Activated B cell treated with CpG ODN at 0.5 μM for 24 hours (primary cell): ENCODE results near the gene URM1. TPM values are rescaled to one million over a fixed set of nuclear protein-coding genes. Genes with fewer than 3 reads are reported as not detected.
"Not testable (repeated sequence)": the region's sequence is repeated elsewhere in the genome, so short reads cannot be mapped to it uniquely, and the experiment has no call there.

Source experiments
- ATAC-seq: fragments of 200-7000 bp; cut with Tn5 transposase; one replicate; pipeline ENCODE4 v1.10.0; 2021; ENCODE audit warnings: low read depth, mild to moderate bottlenecking, moderate library complexity
- CTCF ChIA-PET: fragments of 350-600 bp; sonication (Branson Sonifier 250); formaldehyde crosslinking; loops from one replicate; lab custom pipeline; 2021; ENCODE audit warnings: antibody characterized with exemption; lab: Charles Lee
- POLR2A ChIA-PET: fragments of 350-600 bp; sonication (Branson Sonifier 250); formaldehyde crosslinking; loops from one replicate; lab custom pipeline; 2021; ENCODE audit warnings: antibody characterized with exemption; lab: Charles Lee
- DNase-seq: peaks from one replicate; pipeline ENCODE4 v3.0.0; 2022
- H3K27ac Mint-ChIP-seq: one replicate; pipeline ENCODE4 v1.8.0; 2020; ENCODE audit warnings: mixed read lengths
- H3K27me3 Mint-ChIP-seq: one replicate; pipeline ENCODE4 v1.8.0; 2021; ENCODE audit warnings: mixed read lengths
- H3K36me3 Mint-ChIP-seq: one replicate; pipeline ENCODE4 v1.8.0; 2021; ENCODE audit warnings: low read depth, mixed read lengths
- H3K4me1 Mint-ChIP-seq: one replicate; pipeline ENCODE4 v1.8.0; 2021; ENCODE audit warnings: mixed read lengths
- H3K4me3 Mint-ChIP-seq: one replicate; pipeline ENCODE4 v1.8.0; 2020; ENCODE audit warnings: mild to moderate bottlenecking, mixed read lengths
- H3K9me3 Mint-ChIP-seq: one replicate; pipeline ENCODE4 v1.8.0; 2020; ENCODE audit warnings: mixed read lengths
- intact Hi-C: fragments of 100-400 bp; cut with micrococcal nuclease; formaldehyde crosslinking; loops from one replicate; pipeline ENCODE4 v1.15.1; 2024
- total RNA-seq: library from RNA; stranded (reverse); gene quantifications from 2 replicates; pipeline ENCODE4 v1.2.3, GENCODE V29; 2022
- TF ChIP-seq, protein P1 (sequence below): fragments of 200-600 bp; IDR thresholded peaks from one replicate; pipeline ENCODE4 v1.8.0; 2022; ENCODE audit warnings: antibody characterized with exemption, mild to moderate bottlenecking

The URM1 gene
- total RNA-seq, 1 donor from 2014 or later = 55.8 TPM

DNA sequence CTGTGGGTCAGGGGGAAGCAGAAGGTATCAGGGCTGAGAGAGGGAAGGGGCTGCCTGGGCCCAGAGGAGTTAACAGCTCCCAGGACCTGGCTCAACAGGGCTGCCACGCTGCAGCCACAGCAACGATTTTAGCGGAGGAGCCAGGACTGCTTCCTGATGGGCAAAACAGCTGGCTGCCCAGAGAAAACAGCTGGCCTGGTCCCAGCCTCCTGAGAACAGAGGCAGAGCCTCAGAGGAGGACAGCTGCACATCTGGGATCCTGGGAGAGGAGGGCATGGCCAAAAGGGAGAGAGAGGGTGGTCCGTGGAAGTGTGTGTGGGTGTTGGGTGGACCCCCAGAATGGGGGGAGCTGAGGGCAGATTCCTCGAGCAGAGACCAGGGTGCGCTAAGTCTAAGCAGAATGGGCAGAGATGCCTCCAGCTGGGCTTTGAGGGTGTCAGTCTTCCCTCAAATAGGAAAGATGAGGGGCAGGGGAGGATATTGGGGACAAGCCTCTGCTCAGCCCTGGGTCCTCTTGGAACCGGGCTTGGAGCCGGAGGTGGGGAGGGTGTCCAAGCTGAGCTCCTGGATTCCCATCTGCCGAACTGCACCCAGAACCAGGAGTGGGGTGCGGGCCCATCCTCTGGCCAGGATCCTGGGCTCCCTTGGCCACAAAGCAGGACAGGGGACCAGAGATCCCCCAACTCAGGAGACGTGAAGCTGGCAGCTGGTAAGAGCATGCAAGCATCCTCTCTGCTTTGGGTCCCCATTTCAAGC is 40.4 kb downstream of the URM1 start:
- intact Hi-C loops = loop anchor here (1.0 to 5.0 kb wide), 2 partner anchors 49 to 114 kb away; no protein-coding TSS in a partner anchor

DNA sequence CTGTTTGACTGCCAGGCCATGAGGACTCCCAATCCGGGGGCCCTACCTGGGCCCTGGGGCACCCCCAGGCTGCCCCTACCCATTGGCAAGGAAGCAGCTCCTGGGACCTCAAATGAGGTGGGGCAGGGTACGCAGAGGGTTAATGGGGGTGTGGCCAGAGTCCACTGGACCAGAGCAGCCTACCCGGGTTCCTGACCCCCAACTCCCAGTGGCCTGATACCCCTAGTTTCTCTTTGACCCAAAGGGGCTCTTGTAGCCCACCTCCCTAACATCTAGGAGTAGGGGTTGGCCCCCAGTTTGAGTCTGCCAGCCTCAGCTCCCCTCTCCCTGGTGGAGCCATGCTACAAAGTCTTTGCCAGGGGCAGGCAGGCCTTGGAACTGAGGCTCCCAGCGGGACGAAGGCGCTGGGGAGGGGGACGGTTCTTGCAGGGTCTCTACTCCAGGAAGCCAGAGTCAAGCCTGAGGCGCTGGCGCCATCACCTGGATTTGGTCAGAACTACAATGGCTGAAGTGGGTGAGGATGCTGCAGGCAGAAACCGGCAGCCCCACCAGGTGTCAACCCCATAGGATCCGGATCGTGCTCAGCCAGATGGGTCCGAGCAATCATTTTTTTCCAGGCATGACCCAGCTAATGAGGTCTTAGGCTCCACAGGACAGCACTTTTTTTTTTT is 41.1 kb downstream of the URM1 start:
- CTCF ChIA-PET = interaction anchor here (1.0 to 1.1 kb wide), 3 partner anchors 8 to 50 kb away, joined by 3 read pairs; no protein-coding TSS in a partner anchor
- DNase-seq (peak; percentile 27), ATAC-seq (no peak)
- Mint-ChIP-seq H3K4me3 (no peak overlapping the region), H3K36me3 (no peaks in the 10 kb centered on the region), H3K4me1 (no peaks in the 10 kb centered on the region), H3K27ac (no peak overlapping the region), H3K9me3 (no peaks in the 10 kb centered on the region), H3K27me3 (peaks cover 33% of the 10 kb centered on the region)
- intact Hi-C loops = loop anchor here (1.0 to 5.0 kb wide), 2 partner anchors 50 to 115 kb away; no protein-coding TSS in a partner anchor
- POLR2A ChIA-PET = no interaction called here
- TF ChIP-seq, protein P1, sequence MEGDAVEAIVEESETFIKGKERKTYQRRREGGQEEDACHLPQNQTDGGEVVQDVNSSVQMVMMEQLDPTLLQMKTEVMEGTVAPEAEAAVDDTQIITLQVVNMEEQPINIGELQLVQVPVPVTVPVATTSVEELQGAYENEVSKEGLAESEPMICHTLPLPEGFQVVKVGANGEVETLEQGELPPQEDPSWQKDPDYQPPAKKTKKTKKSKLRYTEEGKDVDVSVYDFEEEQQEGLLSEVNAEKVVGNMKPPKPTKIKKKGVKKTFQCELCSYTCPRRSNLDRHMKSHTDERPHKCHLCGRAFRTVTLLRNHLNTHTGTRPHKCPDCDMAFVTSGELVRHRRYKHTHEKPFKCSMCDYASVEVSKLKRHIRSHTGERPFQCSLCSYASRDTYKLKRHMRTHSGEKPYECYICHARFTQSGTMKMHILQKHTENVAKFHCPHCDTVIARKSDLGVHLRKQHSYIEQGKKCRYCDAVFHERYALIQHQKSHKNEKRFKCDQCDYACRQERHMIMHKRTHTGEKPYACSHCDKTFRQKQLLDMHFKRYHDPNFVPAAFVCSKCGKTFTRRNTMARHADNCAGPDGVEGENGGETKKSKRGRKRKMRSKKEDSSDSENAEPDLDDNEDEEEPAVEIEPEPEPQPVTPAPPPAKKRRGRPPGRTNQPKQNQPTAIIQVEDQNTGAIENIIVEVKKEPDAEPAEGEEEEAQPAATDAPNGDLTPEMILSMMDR = no peak

More for the DNA sequence above, 40.4 kb downstream of the URM1 start:
- Mint-ChIP-seq H3K4me1 (no peaks in the 10 kb centered on the region), H3K36me3 (no peaks in the 10 kb centered on the region), H3K4me3 (no peak overlapping the region), H3K27ac (no peak overlapping the region), H3K27me3 (peaks cover 34% of the 10 kb centered on the region), H3K9me3 (no peaks in the 10 kb centered on the region)
- no peak for DNase-seq
- ATAC-seq = no peak
- TF ChIP-seq, protein P1 = no peak
- POLR2A ChIA-PET = no interaction called here
- CTCF ChIA-PET = interaction anchor here (0.6 to 1.1 kb wide), 3 partner anchors 9 to 627 kb away, joined by 3 read pairs; no protein-coding TSS in a partner anchor

DNA sequence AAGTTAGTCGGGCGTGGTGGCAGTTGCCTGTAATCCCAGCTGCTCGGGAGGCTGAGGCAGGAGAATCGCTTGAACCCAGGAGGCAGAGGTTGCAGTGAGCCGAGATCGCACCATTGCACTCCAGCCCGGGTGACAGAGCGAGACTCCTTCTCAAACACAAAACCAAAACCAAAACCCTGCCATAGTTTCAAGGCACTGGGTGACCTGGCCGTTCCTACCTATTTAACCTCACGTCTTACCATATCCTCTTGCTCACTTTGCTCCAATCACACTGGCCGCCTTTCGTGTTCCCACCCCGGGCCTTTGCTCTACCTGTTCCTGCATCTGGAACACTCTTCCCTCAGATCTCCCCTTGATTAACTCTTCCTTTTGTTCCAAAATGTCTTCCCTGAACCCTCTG is 42.6 kb downstream of the URM1 start:
- POLR2A ChIA-PET, H3K4me1 Mint-ChIP-seq, DNase-seq, H3K36me3 Mint-ChIP-seq, H3K27ac Mint-ChIP-seq, H3K4me3 Mint-ChIP-seq, CTCF ChIA-PET, ATAC-seq, H3K9me3 Mint-ChIP-seq: not testable (repeated sequence)
- intact Hi-C loops = loop anchor here (5.0 kb wide), 1 partner anchor 116 kb away; no protein-coding TSS in a partner anchor
- peaks cover 31% of the 10 kb centered on the region for H3K27me3 Mint-ChIP-seq

- H3K27ac Mint-ChIP-seq = no peak overlapping the region
- POLR2A ChIA-PET = interaction anchor here (0.6 kb wide), 1 partner anchor 16 kb away, joined by 3 read pairs; no protein-coding TSS in a partner anchor
- H3K4me3 Mint-ChIP-seq = no peak overlapping the region
- TF ChIP-seq, protein P1 = no peak
- intact Hi-C loops = loop anchor here (5.0 kb wide), 1 partner anchor 117 kb away; no protein-coding TSS in a partner anchor
- peaks cover 35% of the 10 kb centered on the region for H3K27me3 Mint-ChIP-seq
- ATAC-seq = no peak
- H3K4me1 Mint-ChIP-seq = peaks cover 2% of the 10 kb centered on the region
- no peaks in the 10 kb centered on the region for H3K9me3 Mint-ChIP-seq
- no peak for DNase-seq
- CTCF ChIA-PET = no interaction called here
- H3K36me3 Mint-ChIP-seq = no peaks in the 10 kb centered on the region
These were observed 43.3 kb downstream of the URM1 start for GRCh38 chr9:128414461-128414860.

- POLR2A ChIA-PET = no interaction called here
These were observed 44.1 kb downstream of the URM1 start for GRCh38 chr9:128415281-128415680.

More at GRCh38 chr9:128415281-128415680, 44.1 kb downstream of the URM1 start:
- TF ChIP-seq, protein P1 = no peak
- Mint-ChIP-seq H3K27me3 (peaks cover 31% of the 10 kb centered on the region), H3K4me3 (no peak overlapping the region), H3K27ac (no peak overlapping the region), H3K9me3 (no peaks in the 10 kb centered on the region), H3K36me3 (no peaks in the 10 kb centered on the region), H3K4me1 (peaks cover 8% of the 10 kb centered on the region)
- ATAC-seq (no peak), DNase-seq (no peak)
- intact Hi-C loops = no loop called here
- CTCF ChIA-PET = no interaction called here
